Activated T-cell treated with anti-CD3 and anti-CD28 coated beads, Interleukin-2, amount 50 U/mL, for 72 hours (primary cell): ENCODE measurements around the gene HENMT1. TPM values are rescaled to one million over a fixed set of nuclear protein-coding genes. Genes with fewer than 3 reads are reported as not detected.

Experiments used
- ATAC-seq, 2 donors: fragments of 150-1000 bp; cut with Tn5 transposase; replicated peaks in 1 of 2; 2 replicates each; pipeline ENCODE4 v1.10.0; 2021; ENCODE audit warnings: moderate library complexity in 2 of 2, mild to moderate bottlenecking in 1 of 2
- DNase-seq, 2 donors: peaks; one replicate each; pipeline ENCODE4 v3.0.0; 2021 to 2022; ENCODE audit warnings: mixed read lengths in 1 of 2
- H3K27ac Mint-ChIP-seq: one replicate; pipeline ENCODE4 v1.8.0; 2022; ENCODE audit warnings: mild to moderate bottlenecking, moderate library complexity, mixed read lengths
- H3K27me3 Mint-ChIP-seq: one replicate; pipeline ENCODE4 v1.8.0; 2022; ENCODE audit warnings: low read depth, mixed read lengths
- H3K36me3 Mint-ChIP-seq, 2 donors: one replicate each; pipeline ENCODE4 v1.8.0; 2022; ENCODE audit warnings: mixed read lengths in 2 of 2, mild to moderate bottlenecking in 1 of 2; ENCODE audit not compliant: insufficient read depth in 2 of 2
- H3K4me1 Mint-ChIP-seq: one replicate; pipeline ENCODE4 v1.8.0; 2022; ENCODE audit warnings: low read depth, mixed read lengths
- H3K4me3 Mint-ChIP-seq, 2 donors: one replicate each; pipeline ENCODE4 v1.8.0; 2022; ENCODE audit warnings: mild to moderate bottlenecking in 2 of 2, mixed read lengths in 2 of 2, moderate library complexity in 2 of 2
- H3K9me3 Mint-ChIP-seq, 2 donors: one replicate each; pipeline ENCODE4 v1.8.0; 2022; ENCODE audit warnings: mixed read lengths in 2 of 2
- total RNA-seq, 2 donors: library from RNA; stranded (reverse); gene quantifications; one replicate each; pipeline ENCODE4 v1.2.3, GENCODE V29; 2022

The HENMT1 gene
- total RNA-seq, 2 donors from 2014 or later, result 21.1 to 25.1 TPM

DNA sequence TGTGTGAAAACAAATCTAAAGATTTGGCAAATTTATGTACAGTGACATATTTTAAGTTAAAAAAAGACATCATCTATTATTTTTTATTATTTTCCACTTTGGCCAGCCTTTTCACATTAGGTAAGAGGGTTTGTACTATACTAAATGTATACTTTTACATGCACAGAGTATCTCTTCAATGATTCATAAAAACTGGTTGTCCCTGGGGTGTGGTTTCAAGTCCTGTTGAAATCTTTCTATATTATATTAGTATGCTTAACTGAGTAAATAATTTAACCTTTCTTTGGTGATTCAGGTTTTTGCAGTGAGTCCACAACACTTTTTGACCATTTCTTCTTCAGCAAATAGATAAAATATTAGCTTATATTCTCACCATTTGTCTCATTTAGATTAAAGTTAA is 55.3 kb downstream of the HENMT1 start:
- Mint-ChIP-seq H3K9me3 (no peaks in the 10 kb centered on the region), H3K4me1 (no peaks in the 10 kb centered on the region), H3K36me3 (no peaks in the 10 kb centered on the region), H3K27me3 (no peaks in the 10 kb centered on the region), H3K4me3 (no peak overlapping the region), H3K27ac (no peak overlapping the region)
- DNase-seq, result no peak
- ATAC-seq, result no peak

DNA sequence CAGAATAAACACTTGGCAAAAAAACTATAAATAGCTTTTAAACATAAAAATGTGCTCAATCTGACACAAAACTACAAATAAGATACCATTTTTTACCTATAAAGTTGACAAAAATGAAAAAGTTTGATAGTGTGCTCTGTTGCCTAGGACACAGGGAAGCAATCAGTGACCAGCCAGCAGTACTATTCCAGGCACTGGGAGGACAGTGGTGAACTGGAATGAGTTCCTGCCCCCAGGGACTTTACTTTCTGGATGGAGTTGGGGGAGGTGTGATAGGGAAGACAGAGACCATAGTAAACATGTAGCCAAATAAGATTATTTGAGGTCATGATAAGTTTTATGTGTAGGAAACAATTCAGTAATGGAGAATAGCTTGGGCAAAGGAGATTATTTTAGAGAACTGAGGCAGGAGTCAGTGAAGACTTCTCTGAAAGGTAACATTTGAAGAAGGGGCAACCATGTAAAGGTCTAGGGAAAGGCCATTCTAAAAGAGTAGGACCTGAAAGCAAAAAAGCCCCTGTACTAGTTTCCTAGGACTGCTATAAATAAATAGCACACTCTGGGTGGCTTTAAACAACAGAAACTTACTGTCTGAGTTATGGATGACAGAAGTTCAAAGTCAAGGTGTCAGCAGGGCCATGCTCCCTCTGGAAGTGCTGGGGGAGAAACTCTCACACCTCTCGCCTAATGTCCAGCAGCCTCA is 59.0 kb downstream of the HENMT1 start:
- Mint-ChIP-seq H3K4me1 (no peaks in the 10 kb centered on the region), H3K27ac (no peak overlapping the region)
- DNase-seq, result no peak

DNA sequence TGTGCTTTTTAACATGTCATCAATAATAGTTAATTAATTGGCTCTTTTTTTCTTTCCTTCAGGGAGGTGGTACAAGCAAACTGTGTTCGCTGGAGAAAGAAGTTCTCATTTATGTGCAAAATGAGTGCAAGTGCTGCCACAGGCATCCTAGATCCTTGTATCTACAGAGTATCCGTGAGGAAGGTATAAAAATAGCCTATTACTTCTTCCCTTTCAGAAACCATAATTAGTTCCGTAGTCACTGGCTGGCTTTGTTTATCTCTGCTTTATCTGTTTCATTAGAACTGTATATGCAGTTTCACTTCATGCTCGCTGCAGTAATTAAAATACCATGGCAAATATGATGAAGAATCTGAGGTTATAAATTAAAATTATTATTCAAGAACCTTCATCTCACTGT is 60.4 kb downstream of the HENMT1 start:
- ATAC-seq (no peak), DNase-seq (no peak)
- Mint-ChIP-seq H3K4me3 (no peak overlapping the region), H3K4me1 (no peaks in the 10 kb centered on the region), H3K36me3 (no peaks in the 10 kb centered on the region), H3K9me3 (no peaks in the 10 kb centered on the region), H3K27me3 (no peaks in the 10 kb centered on the region), H3K27ac (no peak overlapping the region)

More for the DNA sequence above, 59.0 kb downstream of the HENMT1 start:
- H3K9me3 Mint-ChIP-seq, result no peaks in the 10 kb centered on the region
- H3K27me3 Mint-ChIP-seq, result no peaks in the 10 kb centered on the region
- no peak overlapping the region for H3K4me3 Mint-ChIP-seq
- no peak for ATAC-seq
- no peaks in the 10 kb centered on the region for H3K36me3 Mint-ChIP-seq

DNA sequence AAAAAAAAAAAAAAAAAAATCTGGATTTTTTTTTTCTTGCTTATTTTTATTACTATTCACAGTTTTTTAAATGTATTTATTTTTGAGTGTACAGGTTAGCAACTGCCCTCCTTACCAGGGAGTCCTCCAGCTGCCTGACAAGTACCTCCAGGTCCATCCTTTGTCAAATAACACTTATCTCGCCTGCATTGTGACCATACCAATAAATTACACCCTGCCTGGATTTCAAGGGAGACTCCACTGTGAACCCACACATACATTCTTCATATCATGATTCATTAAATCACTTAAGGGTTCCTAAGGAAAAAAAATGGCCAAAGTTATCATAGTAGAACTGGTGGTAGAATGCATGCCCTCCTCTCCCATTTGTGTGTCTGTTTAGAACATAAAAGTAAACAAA is 62.6 kb downstream of the HENMT1 start:
- Mint-ChIP-seq H3K4me1 (no peaks in the 10 kb centered on the region), H3K36me3 (no peaks in the 10 kb centered on the region), H3K27ac (no peak overlapping the region), H3K9me3 (no peaks in the 10 kb centered on the region), H3K27me3 (no peaks in the 10 kb centered on the region), H3K4me3 (no peak overlapping the region)
- DNase-seq, result no peak
- no peak for ATAC-seq

Other genes starting within 250 kb of the HENMT1 start
- gene NBPF6, start 210.8 kb downstream of the HENMT1 start, total RNA-seq, result not detected
- 1 to 10 TPM; 8.9 to 9.9 TPM for gene EEIG2, start 101.0 kb downstream of the HENMT1 start, total RNA-seq
- gene PRPF38B, start 31.2 kb upstream of the HENMT1 start, total RNA-seq, result 10 to 100 TPM; 86.3 to 87.4 TPM
- under 1 TPM; 0.14 to 0.26 TPM for gene FNDC7, start 51.8 kb upstream of the HENMT1 start, total RNA-seq
- gene STXBP3, start 85.6 kb upstream of the HENMT1 start, total RNA-seq, result 10 to 100 TPM; 45.0 to 45.5 TPM
- not detected for gene AKNAD1, start 196.0 kb upstream of the HENMT1 start, total RNA-seq
- 10 to 100 TPM; 15.1 to 16.7 TPM for gene GPSM2, start 215.9 kb upstream of the HENMT1 start, total RNA-seq